Right lung (tissue), 10 donors: ENCODE results near the gene OCIAD2. TPM values are rescaled to one million over a fixed set of nuclear protein-coding genes. Genes with fewer than 3 reads are reported as not detected.
"Not testable (repeated sequence)": the region's sequence is repeated elsewhere in the genome, so short reads cannot be mapped to it uniquely, and the experiment has no call there.

Source experiments
- DNase-seq, 2 donors: peaks; one replicate each; pipeline ENCODE4 v3.0.0-alpha.2; 2013
- long read RNA-seq, 8 donors: transcript quantifications; one replicate each; lab custom pipeline, GENCODE V29; 2026
- polyA plus RNA-seq, 5 donors: library from polyadenylated mRNA; unstranded; fragments of 120-200 nt; gene quantifications; one replicate each; pipeline versions ENCODE4 v1.2.1 to v1.2.3, GENCODE V29; 2013; ENCODE audit warnings: inconsistent platforms in 1 of 5, low replicate concordance in 1 of 5; ENCODE audit not compliant: insufficient read length in 5 of 5, insufficient read depth in 1 of 5

OCIAD2 gene, protein sequence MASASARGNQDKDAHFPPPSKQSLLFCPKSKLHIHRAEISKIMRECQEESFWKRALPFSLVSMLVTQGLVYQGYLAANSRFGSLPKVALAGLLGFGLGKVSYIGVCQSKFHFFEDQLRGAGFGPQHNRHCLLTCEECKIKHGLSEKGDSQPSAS
- polyA plus RNA-seq = 100 to 1,000 TPM in 1 of 5 donors, 10 to 100 TPM in 4; 86.1 to 114 (median 90.8) TPM
- long read RNA-seq, donor 1, transcript OCIAD2-205 (7 exons, 1,163 nt) = major isoform, 54 of 70 reads
- long read RNA-seq, donor 1, transcript OCIAD2-204 (6 exons, 812 nt) = minor isoform, 8 of 70 reads
- long read RNA-seq, donor 1, partial matches to known transcripts = 6 of 70 reads
- long read RNA-seq, donor 1, other reads (novel, unspliced or antisense) = 0 of 70 reads
- long read RNA-seq, donor 2, transcript OCIAD2-204 (6 exons, 812 nt) = minor isoform, 7 of 52 reads
- long read RNA-seq, donor 2, transcript OCIAD2-205 (7 exons, 1,163 nt) = major isoform, 43 of 52 reads
- long read RNA-seq, donor 2, partial matches to known transcripts = 0 of 52 reads
- long read RNA-seq, donor 2, other reads (novel, unspliced or antisense) = 0 of 52 reads
- long read RNA-seq, donor 3, transcript OCIAD2-205 (7 exons, 1,163 nt) = major isoform, 54 of 66 reads
- long read RNA-seq, donor 3, partial matches to known transcripts = 5 of 66 reads
- long read RNA-seq, donor 3, other reads (novel, unspliced or antisense) = 0 of 66 reads
- long read RNA-seq, donor 4, transcript OCIAD2-205 (7 exons, 1,163 nt) = major isoform, 35 of 43 reads
- long read RNA-seq, donor 4, partial matches to known transcripts = 5 of 43 reads
- long read RNA-seq, donor 4, other reads (novel, unspliced or antisense) = 0 of 43 reads
- long read RNA-seq, donor 5, transcript OCIAD2-204 (6 exons, 812 nt) = minor isoform, 9 of 74 reads
- long read RNA-seq, donor 5, transcript OCIAD2-205 (7 exons, 1,163 nt) = major isoform, 58 of 74 reads
- long read RNA-seq, donor 5, partial matches to known transcripts = 5 of 74 reads
- long read RNA-seq, donor 5, other reads (novel, unspliced or antisense) = 0 of 74 reads
- long read RNA-seq, donor 6, transcript OCIAD2-205 (7 exons, 1,163 nt) = major isoform, 48 of 52 reads
- long read RNA-seq, donor 6, partial matches to known transcripts = 0 of 52 reads
- long read RNA-seq, donor 6, other reads (novel, unspliced or antisense) = 0 of 52 reads
- long read RNA-seq, donor 7, transcript OCIAD2-205 (7 exons, 1,163 nt) = major isoform, 44 of 44 reads
- long read RNA-seq, donor 7, partial matches to known transcripts = 0 of 44 reads
- long read RNA-seq, donor 7, other reads (novel, unspliced or antisense) = 0 of 44 reads
- long read RNA-seq, donor 8, transcript OCIAD2-205 (7 exons, 1,163 nt) = major isoform, 17 of 19 reads
- long read RNA-seq, donor 8, partial matches to known transcripts = 0 of 19 reads
- long read RNA-seq, donor 8, other reads (novel, unspliced or antisense) = 0 of 19 reads

DNA sequence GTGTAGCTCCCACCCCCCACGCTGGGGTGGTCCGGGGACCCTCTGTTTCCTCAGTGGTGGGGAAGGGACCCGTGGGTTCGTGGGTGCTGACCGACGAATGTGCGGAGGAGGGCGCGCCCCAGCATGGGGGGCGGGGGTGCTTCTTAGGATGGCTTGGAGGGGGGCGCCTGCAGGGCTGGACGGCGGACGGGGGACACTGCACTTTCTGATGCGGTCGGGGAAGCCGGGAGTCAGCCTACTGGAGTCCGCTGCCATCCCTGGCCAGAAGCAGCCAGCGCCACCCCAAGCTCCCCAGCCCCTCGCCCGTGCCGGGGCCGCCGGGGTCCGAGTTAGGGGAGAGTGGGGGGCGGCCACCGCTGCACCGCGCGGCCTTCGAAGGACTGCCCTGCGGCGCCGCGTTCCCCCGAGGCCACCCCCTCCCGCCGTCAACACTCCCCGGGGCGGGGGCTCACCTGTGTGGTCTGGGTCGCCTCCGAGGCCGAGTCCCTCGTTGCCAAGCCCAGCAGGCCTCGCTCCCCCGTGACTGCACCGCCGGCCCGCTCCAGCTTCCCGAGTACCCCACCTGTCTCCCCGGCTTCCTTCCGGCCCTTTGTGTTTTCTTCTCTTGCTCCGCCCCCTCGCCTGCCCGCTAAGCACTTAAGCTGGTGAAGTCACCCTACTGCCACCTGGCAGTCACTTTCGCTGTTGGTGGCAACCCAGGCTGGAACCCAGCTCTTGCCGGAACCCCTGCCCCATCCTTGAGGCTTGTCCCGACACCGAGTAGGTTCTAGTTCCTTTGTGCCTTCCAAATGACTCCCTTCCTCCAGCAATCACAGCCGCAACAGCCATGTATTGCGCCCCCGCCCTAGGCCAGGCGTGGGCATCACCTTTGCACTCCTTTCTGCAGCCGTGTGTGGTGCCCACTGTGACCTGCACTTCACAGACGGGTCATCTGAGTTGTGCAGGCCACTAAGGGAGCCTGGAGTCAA is at the start of gene OCIAD2:
OCIAD2 (minus strand) TSS at position 569 of the 968 bp plus-strand sequence. CDS start 2,225 bp downstream, outside the sequence.
- DNase-seq = peak; percentile 63 to 66

DNA sequence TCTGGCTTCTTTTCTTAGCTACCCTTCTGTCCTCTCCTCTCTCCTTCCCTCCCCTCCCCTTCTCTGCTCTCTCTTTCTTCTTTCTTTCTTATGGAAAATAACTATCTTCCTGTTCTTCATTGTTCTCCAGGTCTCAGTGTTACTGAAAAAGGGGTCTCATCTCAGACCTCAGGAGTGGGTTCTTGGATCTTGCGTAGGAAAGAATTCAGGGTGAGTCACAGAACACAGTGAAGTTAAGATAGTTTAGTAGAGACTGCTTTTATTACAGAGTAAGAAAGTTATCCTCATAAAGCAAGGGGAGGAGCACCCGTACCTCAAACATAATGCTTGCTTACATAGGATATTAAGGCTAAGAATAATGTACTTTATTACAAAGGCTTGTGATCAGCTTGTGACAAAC is 47.7 kb upstream of the OCIAD2 start:
- no peak for DNase-seq

DNA sequence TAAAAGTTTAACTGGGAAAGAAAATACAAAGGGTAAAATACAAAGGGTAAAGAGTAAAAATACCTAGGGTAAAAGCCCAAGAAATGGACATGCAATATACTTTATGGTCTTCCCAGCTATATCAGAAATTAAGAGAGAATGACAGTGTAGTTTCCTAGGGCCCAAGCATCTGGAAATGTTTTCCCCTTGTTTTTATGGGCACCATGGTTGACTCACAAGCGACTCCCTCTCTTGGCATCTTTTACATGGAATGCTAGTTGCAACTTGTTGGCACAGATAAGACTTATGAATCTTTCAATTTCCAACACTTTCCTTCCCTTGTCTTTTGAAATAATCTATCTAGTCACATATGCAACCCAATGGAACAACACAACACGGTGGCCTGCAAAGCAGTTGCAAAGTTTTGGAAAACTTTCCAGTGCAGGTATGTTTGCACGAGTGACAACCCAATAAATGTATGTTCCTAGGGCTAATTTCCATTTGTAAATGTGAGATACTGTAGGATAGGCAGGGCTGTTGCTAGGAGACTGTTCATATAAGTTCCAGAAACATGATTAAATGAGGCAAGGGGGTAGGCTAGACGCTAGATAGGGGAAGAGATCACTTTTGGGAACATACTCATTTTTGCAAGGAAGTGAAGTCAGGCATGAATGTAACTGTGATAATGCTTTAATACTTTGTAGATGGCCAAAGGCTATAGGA is 43.1 kb upstream of the OCIAD2 start:
- DNase-seq = no peak

DNA sequence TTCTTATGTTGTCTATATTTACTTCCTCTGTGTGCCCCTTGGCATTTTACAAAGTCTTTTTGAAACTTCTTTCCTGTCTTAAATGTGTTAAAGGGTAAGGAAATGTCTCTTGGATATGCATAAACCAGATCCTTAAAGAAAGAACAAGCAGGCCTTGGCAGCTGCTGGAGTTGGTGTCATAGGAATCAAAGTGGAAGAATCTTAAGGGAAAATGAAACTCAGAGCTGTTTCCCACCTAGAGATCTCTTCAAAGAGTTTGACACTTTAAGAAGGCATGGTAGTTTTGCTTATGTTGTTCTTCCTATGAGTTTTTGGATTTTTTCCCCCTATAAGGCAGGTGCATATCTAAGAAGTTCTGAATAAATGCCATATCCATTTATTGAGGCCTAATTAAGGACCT is 42.5 kb upstream of the OCIAD2 start:
- DNase-seq = no peak

DNA sequence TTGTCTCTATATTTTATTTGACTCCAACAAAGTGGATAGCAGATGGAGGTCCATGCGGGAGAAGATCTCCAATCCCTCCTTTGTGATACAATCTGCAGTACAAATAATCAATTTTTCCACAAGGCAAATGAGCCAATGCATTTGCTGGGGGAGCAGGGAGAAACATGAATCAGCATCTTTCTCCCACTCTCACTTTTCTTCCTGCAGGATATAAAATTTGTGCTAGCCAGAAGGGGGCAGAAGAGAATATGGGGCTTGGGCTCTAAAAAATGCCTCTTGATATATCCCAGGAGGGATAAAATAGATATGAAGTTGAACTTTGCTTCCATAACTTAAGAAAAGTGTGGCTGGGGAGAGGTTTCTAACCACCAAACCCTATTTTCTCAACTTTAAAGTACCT is 41.2 kb upstream of the OCIAD2 start:
- no peak for DNase-seq

DNA sequence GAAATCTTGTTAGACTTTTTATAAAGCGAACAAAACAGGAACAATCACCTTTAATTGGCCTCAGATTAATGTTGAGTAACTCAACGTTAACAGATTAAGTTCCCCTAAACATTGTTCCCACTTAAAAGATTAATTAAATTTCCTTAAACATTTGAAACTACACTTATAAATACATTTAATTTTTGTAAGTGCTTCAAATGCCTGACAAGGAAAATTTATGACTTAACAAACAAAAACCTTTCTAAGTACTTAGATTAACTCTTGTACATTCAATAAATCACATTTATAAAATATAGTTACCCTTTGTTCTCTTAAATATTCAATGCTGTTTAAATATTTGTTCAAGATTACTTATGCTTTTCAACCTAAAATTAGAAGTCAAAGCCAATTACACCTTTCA is 39.4 kb upstream of the OCIAD2 start:
- DNase-seq = no peak

DNA sequence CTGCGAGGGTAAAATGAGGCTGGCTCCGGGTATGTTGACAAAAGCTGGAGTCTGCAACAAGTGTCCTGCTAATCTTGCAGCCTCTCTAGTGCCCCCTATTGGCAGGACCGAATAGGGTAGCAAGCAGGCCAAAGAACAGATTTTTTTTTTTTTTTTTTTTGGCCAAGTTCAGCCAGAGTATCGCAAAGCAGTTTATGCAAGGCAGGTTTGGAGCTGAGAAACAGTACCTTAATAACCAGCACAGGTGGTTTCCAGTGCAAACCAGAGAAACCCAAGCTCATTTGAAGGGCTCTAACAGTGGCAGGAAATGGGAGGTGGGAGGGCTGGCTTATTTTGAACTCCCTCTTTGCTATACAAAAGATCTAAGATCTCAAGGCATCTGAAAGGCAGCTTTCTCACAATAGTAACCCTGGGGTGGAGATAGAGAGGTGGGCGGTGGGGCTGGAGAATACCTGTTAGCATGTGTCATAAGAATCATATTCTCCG is 38.2 kb upstream of the OCIAD2 start:
- DNase-seq = no peak

DNA sequence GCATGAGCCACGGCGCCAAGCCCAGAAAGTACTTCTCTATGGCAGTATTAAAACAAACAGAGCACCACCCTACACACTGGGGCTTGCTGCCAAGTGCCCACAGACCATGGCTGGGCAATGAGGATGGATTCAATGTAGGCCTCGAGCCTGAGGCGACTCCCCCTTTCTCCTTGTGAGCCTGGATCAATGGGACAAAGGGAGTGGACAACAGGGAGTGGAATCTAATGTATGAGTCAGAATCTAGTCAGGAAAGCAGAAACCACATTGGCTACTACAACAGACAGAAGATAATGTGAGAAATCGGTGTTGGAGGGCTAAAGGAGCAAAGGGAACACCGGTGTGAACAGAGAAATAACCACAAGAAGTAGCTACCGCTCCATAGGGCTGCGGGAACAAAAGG is 37.7 kb upstream of the OCIAD2 start:
- no peak for DNase-seq

DNA sequence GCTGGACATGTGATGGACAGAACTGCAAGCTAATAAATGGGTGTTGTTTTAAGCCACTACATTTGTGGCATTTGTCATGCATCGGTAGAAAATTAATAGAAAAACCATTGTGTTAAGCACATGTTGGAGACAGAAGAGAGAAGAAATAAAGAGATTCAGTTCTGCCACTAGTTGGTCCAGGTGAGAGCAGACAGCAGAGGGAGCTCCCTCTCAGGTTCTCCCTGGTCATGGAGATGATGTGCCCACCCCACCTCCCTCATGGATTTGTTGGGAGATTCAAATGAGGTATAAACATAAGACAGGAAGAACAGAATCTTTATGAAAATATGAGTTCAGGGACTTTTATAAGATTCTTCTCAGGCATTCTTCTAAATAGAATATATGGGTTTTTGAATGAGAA is 36.8 kb upstream of the OCIAD2 start:
- no peak for DNase-seq

DNA sequence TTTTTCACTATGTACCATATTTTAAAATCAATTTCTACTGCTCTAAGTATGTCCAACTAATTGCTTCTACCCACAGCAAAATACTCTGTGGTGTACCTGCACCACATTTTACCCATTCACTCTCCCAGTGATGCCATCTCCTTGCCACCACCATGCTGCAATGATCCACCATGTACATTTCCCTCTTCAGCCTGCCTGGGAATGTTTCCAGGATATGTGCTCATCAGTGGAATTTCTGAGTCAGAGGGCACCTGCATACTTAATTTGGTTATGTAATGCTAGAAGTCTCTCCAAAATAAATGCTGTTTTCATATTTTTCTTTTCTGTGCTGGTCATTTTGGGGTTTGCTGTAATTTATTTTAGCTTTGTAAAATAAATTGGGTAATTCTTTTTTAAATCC is 33.2 kb upstream of the OCIAD2 start:
- DNase-seq = no peak

DNA sequence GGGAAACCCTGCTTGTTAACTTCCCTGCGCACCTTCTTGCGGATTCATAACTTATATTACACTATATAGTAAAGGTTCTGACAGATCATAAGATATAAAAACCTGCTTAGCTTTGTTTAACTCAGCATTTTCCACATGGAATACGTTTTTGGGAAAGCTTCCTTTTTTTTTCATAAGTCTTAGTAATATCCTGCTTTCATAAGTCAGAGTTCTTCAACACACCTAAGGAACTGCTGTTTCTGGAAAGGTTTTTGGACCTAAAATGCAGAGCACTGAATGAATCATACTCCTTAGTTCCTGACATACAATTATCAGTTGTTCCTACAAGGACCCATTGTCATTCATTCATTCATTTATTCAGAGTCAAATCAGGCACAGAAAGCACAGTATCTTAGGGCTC is 32.3 kb upstream of the OCIAD2 start:
- no peak for DNase-seq

DNA sequence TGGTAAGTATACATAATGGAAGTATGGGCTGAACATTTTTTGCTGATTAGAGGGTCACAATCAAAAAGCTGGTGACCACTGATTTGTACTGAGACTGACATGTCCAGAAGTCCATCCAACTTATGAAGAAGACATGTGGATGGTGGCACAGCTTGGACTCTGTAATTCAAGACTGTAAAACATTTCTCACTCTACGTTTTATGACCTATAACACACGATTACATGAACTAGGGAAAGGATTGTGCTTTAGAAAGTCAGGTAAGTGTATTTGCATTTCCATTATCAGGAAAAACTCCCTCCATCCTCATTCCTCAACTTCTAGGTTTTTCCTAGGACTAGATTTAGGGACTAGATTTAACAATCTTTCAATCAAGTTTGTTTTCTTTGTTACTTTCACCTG is 30.5 kb upstream of the OCIAD2 start:
- no peak for DNase-seq

DNA sequence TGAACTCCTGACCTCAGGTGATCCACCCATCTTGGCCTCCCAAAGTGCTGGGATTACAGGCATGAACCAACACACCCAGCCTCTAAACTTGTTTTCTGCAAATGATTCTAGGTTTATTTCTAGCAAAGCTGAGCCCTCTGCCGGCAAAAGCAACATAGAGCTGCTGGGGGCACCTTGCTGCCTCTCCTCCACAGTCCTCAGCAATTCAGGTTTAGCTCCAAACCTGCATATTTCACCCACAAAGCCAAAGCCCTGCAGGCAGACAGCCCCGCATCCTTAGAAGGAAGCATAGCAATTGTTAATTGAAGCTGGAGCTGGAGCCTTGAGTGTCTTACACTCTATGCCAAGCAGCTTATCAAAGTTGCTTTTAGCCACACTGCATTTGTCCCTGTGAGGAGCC is 24.9 kb upstream of the OCIAD2 start:
- DNase-seq = no peak

DNA sequence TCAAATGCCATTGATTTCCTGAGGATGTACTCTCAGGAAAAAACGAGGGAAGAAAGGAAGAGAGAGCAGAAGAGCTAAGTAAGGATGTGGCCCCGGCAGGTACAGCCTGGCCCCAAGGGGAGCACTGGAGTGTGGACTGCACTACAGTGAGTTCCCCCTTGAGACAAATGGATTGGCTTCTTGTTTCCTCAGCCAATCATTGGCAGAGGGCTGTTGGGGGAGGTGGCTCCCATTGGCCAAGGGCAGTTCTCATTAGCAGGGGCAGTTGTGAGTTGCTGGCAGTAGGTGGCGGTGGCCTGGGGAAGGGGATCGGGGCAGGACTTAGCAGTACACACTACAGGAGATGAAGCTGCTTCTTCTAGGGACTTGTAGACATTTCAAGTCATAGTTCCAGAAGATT is 24.1 kb upstream of the OCIAD2 start:
- no peak for DNase-seq

DNA sequence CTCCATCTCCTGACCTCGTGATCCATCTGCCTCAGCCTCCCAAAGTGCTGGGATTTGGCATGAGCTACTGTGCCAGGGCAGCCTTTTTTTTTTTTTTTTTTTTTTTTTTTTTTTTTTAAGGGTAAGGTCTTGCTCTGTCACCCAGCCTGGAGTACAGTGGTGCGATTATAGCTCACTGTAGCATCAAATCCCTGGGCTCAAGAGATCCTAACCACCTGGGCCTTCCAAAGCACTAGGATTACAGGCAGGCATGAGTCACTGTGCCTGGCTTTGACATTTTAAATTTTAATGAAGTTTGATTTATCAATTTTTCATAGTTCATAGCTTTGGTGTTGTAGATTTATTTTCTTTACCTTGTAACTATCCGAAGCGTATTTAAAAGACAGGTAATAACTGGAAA is 17.8 kb upstream of the OCIAD2 start:
- DNase-seq = no peak

DNA sequence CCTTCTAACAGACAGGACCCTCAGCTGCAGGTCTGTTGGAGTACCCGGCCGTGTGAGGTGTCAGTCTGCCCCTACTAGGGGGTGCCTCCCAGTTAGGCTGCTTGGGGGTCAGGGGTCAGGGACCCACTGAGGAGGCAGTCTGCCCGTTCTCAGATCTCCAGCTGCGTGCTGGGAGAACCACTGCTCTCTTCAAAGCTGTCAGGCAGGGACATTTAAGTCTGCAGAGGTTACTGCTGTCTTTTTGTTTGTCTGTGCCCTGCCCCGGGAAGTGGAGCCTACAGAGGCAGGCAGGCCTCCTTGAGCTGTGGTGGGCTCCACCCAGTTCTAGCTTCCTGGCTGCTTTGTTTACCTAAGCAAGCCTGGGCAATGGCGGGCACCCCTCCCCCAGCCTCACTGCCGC is 16.5 kb upstream of the OCIAD2 start:
- DNase-seq = not testable (repeated sequence)

DNA sequence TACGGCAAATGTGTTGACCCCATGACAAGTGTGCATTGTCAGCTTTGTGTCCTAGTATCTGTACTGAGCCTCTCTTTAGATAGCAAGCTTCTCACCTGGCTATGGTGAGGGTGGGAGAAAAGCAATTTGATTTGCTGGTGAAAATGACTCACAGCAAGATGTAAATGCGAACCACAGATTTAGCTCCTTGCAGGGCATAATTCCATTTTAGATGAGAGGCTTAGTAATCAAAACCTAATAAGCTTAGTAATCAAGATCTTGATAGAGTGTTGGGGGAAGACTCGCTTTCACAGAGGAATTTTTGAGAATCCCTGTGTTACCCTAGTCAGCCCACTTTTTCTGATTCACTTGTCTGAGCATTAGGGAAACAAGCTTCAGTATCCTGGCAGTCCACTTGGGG is 7.7 kb upstream of the OCIAD2 start:
- DNase-seq = no peak

DNA sequence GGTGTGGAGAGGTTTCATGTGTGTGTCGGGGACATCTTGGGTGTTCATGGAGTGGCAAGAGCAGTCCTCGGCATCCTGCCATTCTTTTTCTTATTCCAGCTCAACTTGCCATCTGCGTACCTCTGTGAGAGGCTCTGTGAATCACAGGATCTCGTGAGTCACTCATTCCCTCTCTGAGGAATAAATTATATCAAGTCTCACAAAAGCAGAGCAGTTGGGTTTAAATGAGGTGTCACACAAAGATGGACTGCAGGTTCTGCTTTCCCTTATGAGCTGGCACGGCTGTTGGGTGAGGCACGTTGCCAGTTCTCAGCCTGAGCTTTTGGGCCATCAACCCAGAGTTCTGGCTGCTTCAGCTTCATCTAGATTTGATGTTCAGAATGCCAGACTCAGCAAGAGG is 6.8 kb upstream of the OCIAD2 start:
- DNase-seq = no peak

DNA sequence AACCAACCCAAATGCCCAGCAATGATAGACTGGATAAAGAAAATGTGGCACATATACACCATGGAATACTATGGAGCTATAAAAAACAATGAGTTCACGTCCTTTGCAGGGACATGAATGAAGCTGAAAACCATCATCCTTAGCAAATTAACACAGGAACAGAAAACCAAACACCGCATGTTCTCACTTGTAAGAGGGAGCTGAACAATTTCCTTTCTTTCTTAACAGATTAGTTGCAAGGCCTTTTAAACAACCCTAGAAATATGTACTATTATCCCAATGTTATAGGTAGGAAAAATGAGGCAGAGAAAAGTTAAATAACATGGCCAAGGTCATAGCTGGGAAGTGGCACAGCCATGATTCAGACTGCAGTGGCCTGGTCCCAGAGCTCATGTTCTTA is 5.8 kb upstream of the OCIAD2 start:
- DNase-seq = no peak

DNA sequence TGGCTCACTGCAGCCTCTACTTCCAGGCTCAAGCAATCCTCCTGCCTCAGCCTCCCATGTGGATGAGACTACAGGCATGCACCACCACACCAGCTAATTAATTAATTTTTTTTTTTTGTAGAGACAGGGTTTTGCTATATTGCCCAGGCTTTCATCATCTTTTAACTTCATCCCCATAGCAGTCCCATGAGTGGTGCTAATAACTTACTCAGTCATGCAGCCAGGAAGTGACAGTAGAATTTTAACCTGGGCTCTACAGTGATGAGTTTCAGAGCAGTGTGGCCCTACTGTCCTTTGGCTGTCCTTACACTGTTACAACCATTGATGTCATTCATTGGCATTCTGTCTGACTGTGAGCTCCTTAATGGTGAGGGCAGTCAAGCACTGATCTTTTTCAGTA is 3.9 kb upstream of the OCIAD2 start:
- no peak for DNase-seq
